HFFc6 (cell line): ENCODE measurements around the gene PLD1. TPM values are rescaled to one million over a fixed set of nuclear protein-coding genes. Genes with fewer than 3 reads are reported as not detected.
"Not testable (repeated sequence)": the region's sequence is repeated elsewhere in the genome, so short reads cannot be mapped to it uniquely, and the experiment has no call there.

ENCODE experiments used
- DNase-seq: peaks from one replicate; pipeline ENCODE4 v3.0.0-alpha.2; 2018
- H3K27ac Mint-ChIP-seq: 2 replicates; pipeline ENCODE4 v1.8.0; 2020; ENCODE audit warnings: mild to moderate bottlenecking, mixed read lengths
- H3K27me3 Mint-ChIP-seq: 2 replicates; pipeline ENCODE4 v1.8.0; 2021; ENCODE audit warnings: mild to moderate bottlenecking, moderate library complexity, mixed read lengths; ENCODE audit not compliant: insufficient read depth
- H3K36me3 Mint-ChIP-seq: 2 replicates; pipeline ENCODE4 v1.8.0; 2021; ENCODE audit warnings: low read depth, mixed read lengths
- H3K4me1 Mint-ChIP-seq: 2 replicates; pipeline ENCODE4 v1.8.0; 2020; ENCODE audit warnings: low read depth, mixed read lengths
- H3K4me3 Mint-ChIP-seq: 2 replicates; pipeline ENCODE4 v1.8.0; 2020; ENCODE audit warnings: mild to moderate bottlenecking, moderate library complexity, mixed read lengths
- H3K9me3 Mint-ChIP-seq: 2 replicates; pipeline ENCODE4 v1.8.0; 2020; ENCODE audit warnings: mild to moderate bottlenecking, mixed read lengths
- CTCF ChIP-seq: fragments of 200-600 bp; sonication (generic); IDR thresholded peaks from 2 replicates; pipeline ENCODE4 v1.5.0; 2021; ENCODE audit warnings: antibody characterized with exemption, mild to moderate bottlenecking
- total RNA-seq, 6 experiments: library from RNA; stranded (reverse); fragmentation: NEBNext Ultra II Directional; extraction: Animal tissue kit (Norgen Biotek cat#: 25700); gene quantifications; 2 replicates in 1 of 6; 3 replicates in 5 of 6; pipeline ENCODE4 v1.2.3, GENCODE V29; 2021

The PLD1 gene
- total RNA-seq, 6 experiments from 2014 or later = 4.1 to 6.0 (median 5.3) TPM

DNA sequence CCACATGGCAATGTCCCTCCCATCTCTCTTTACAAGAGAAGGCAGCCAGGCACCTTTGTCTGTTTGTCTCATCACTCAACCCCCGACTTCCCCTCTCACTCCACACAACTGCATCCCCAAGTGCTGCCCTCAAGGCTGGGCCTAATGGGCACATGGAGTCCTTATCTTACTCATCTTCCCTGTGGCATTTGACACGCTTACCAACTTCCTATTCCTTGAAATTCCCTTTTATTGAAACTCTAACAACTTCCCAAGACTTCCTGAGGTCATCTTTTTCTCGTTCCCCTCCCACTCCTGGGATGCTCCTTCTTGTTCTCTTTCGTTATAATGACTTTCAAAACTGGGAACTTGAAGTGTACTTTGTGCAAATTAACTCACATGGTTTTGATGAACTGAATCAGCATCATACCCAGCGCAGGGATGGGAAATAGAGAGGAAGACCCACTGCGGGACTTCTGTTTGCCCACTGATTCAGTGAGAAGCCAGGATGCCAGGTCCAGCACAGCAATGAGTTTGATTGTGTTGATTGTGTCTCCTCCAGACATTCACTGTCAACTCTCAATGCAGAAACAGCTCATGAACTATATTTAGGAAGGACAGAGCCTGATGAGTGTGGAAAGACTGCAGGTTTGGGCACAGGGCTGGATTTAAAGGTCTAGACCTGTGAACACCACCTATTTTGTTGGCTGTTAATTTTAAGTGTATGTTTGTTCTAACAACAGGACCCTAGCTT, 245.4 kb downstream of the PLD1 start:
- H3K9me3 Mint-ChIP-seq = no peaks in the 10 kb centered on the region
- H3K4me1 Mint-ChIP-seq = peaks cover 25% of the 10 kb centered on the region
- H3K36me3 Mint-ChIP-seq = no peaks in the 10 kb centered on the region
- DNase-seq = no peak
- no peak overlapping the region for H3K4me3 Mint-ChIP-seq
- peaks cover 5% of the 10 kb centered on the region; the same call in 1 of the 2 replicates for H3K27me3 Mint-ChIP-seq
- TF ChIP-seq CTCF = no peak
- H3K27ac Mint-ChIP-seq = no peak overlapping the region

DNA sequence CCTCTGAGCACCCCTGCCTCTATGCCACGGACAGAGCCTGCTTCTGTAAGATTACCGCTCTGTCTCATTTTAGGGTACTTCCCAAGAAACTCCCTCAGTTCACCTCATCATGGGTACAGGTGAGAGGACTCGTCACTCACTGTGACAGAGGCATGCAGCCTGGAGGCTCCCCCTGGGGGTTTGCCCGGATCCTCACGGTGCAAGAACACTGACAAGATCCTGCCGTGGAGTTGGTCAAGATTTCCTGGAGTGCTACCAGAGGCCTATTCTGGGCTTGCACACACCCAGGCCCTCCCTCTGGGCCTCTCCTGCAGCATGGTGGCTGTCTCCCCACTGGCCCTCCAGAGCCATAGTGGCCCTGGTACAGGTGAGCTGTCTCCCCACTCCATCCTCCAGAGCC, 247.0 kb downstream of the PLD1 start:
- Mint-ChIP-seq H3K9me3 (no peaks in the 10 kb centered on the region), H3K27ac (no peak overlapping the region), H3K36me3 (no peaks in the 10 kb centered on the region), H3K4me1 (peaks cover 25% of the 10 kb centered on the region), H3K4me3 (no peak overlapping the region), H3K27me3 (peaks cover 4% of the 10 kb centered on the region; the same call in 1 of the 2 replicates)
- DNase-seq = no peak
- no peak for TF ChIP-seq CTCF

DNA sequence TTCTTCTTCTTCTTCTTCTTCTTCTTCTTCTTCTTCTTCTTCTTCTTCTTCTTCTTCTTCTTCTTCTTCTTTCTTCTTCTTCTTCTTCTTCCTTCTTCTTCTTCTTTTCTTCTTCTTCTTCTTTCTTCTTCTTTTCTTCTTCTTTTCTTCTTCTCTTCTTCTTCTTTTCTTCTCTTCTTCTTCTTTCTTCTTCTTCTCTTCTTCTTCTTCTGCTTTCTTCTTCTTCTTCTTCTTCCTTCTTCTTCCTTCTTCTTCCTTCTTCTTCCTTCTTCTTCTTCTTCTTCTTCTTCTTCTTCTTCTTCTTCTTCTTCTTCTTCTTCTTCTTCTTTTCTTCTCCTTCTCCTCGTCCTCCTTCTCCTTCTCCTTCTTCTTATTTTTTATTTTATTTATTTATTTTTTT, 247.8 kb downstream of the PLD1 start:
- not testable (repeated sequence) for DNase-seq, H3K27me3 Mint-ChIP-seq, H3K27ac Mint-ChIP-seq, H3K36me3 Mint-ChIP-seq, H3K4me3 Mint-ChIP-seq, H3K9me3 Mint-ChIP-seq
- H3K4me1 Mint-ChIP-seq = peaks cover 25% of the 10 kb centered on the region

DNA sequence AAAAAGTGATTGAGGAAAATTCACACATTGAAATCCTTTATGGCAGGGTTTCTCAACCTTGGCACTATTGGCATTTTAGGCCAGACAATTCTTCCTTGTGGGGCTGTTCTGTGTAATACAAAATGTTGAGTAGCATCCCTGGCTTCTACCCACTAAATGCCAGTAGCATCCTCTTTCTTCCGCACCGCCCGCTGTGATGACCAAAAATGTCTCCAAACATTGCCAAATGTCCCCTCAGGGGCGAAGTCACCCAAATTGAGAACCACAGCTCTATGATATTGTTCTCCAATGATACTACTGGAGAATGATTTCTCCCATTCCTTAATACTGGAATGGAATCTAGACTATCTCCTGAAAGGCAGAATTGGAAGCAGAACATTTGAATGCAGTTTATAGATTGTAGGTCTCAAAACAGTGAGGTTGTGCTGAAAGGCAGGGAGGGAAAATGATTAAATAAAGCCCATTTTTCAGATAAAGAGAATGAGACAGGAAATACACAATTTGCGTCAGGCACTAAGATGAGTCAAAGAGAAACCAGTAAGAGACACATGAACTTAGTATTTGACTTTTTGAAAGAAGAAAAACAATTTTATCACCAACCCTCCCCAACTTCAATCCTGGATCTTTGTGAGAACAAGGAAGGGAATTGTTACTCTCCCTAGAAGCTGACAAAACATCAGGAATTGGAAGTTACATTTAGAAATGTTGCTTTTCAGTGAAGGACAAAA, 248.5 kb downstream of the PLD1 start:
- Mint-ChIP-seq H3K27me3 (peaks cover 4% of the 10 kb centered on the region; the same call in 1 of the 2 replicates), H3K4me3 (no peak overlapping the region), H3K9me3 (no peaks in the 10 kb centered on the region), H3K36me3 (no peaks in the 10 kb centered on the region), H3K4me1 (peaks cover 25% of the 10 kb centered on the region), H3K27ac (no peak overlapping the region)
- no peak for DNase-seq
- TF ChIP-seq CTCF = no peak

DNA sequence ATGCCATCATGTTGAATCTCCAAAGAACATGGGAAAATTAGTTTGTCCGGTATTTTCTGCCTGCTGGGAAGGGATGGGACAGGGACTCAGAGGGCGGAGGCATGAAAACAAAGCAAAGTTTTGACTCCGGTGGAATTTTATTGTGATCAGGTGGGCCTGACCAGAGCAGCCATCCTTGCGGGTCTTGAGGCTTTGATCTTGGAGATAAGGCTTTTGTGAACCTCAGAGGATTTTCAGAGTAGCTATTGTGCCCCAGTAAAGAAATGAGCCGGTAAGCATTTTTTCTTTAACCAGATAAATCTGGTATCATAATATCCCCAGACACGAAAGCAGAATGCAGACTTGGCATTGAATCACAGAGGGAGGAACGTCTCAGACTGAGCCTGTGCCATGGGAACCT, 250.7 kb downstream of the PLD1 start:
- no peak for TF ChIP-seq CTCF
- Mint-ChIP-seq H3K27ac (no peak overlapping the region), H3K36me3 (no peaks in the 10 kb centered on the region), H3K9me3 (no peaks in the 10 kb centered on the region), H3K4me1 (peaks cover 3% of the 10 kb centered on the region), H3K4me3 (no peak overlapping the region), H3K27me3 (peaks cover 4% of the 10 kb centered on the region; the same call in 1 of the 2 replicates)
- no peak for DNase-seq

GRCh38 chr3:171558188-171558696, 252.0 kb downstream of the PLD1 start:
- Mint-ChIP-seq H3K4me1 (no peaks in the 10 kb centered on the region), H3K27ac (no peak overlapping the region)

More at GRCh38 chr3:171558188-171558696, 252.0 kb downstream of the PLD1 start:
- Mint-ChIP-seq H3K27me3 (peaks cover 6% of the 10 kb centered on the region; the same call in 1 of the 2 replicates), H3K9me3 (no peaks in the 10 kb centered on the region), H3K4me3 (no peak overlapping the region), H3K36me3 (no peaks in the 10 kb centered on the region)
- no peak for DNase-seq
- TF ChIP-seq CTCF = no peak
